Bone marrow (tissue), 2 donors: ENCODE results near the gene SETBP1.
A peak's percentile ranks its signal among the peaks of the same experiment; 100 is the strongest.

Source experiments
- DNase-seq, 2 donors: peaks; one replicate each; lab custom pipeline; 2025; lab: John Stamatoyannopoulos, UW

Gene SETBP1

DNA sequence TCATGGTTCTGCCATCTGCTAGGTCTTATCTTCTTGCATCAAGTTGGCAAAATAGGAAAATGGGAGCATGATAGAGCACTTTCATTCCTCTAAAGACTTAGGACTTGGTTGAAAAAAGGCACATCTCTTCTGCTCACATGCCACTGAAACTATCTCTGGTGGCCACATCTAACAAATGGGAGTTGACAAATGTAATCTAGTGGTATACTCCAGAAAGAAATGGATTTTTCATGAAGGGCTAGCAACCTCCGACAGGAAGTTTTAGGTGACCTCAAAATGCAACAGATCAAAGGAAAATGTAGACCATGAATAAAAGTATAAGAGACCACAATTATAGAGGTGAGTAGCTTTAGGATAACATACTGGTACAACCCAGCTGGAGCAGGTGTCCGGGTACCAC lies 224.1 kb downstream of the SETBP1 start:
- DNase-seq = no peak

DNA sequence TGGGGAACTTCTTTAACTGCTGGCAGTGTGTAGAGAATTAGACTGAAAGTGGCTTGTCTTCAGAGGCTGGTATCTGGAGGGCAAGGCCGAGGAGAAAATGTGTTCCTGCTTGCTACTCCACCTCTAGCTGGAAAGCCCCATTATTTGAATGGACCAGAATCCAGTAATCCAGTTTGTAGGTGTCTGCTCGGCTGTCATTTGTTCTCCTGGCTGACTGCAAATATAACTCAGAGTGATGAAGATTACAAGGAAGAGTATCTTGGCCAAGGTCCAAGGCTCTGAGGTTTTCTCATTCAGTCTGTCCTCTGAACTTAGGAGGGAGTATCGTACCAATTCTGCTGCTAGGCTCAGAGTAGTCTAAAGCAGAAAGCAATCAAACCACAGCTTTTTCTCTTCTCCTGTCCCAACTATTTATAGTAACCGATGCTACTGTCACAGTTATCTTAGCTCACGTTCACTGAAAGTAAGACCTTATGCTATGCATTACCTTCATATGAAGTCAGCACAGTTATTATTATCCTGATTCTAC lies 228.6 kb downstream of the SETBP1 start:
- DNase-seq = peak in 1 of 2 donors; percentile 5

DNA sequence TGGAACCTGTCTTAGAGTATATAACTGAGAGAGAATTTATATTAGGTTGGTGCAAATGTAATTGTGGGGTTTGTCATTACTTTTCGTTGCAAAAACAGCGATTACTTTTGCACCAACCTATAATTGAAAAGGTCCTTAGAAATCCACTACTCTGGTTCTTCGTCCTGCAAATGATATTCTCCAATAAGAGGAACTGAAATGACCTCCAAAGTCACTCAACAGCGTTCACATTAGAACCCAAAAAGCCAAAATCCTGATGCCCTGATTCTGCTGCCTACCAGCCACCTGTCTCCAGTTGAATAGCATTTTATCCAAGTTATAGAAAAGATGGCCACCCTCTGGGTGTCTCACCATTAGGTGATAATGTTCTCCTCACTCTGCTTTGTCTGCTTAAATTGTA lies 230.6 kb downstream of the SETBP1 start:
- DNase-seq = no peak

DNA sequence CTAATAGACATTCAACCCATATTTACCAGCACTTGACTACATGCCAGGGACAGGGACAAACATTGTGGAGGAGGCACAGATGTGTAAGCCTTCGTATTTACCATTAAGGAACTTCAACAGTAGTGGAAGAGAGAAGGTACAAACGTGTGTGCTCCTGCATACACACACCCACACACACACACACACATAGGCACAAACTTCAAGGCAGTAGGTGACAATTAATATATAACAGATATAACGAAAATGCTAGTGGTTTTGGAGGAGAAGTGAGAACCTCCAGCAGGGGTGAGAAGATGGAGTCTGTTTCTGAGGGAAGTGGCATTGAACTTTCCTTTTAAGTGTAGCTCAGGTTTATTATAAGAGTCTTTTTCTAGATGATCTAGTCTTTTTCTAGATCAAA lies 231.1 kb downstream of the SETBP1 start:
- DNase-seq = no peak

DNA sequence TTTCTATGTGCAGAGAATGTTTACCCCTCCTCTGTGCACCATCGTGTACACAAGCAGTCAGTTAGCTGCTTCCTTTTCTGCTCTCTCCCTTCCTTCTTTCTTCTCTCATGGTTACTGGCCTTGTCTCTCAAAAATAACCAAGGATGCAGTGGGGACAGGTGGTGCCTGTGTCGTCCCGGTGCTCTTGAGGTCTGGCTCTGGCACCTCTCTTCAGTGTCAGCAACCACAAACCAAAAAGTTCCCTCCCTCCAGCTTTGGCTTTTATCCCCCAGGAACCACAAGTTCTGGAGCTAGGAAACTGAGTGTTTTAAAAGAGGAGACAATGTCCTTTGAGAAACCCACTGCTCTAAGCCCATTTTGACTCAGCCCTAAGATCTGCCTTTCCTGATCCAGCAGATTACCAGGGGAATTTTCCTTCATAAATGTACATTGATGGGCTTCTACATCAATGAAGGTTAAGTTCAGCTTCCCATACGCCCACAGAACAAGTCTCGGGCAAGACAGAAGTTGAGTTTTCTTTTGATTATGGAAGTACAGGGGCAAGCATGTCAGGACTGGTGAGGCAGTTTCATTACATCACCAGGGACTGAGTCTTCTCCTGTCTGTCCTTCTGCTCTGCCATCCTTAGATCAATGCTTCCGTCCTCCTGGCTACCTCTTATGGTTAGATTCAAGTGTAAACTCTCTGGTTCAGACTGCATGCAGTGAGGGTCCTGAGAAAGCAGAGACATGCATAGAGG lies 232.2 kb downstream of the SETBP1 start:
- no peak for DNase-seq

DNA sequence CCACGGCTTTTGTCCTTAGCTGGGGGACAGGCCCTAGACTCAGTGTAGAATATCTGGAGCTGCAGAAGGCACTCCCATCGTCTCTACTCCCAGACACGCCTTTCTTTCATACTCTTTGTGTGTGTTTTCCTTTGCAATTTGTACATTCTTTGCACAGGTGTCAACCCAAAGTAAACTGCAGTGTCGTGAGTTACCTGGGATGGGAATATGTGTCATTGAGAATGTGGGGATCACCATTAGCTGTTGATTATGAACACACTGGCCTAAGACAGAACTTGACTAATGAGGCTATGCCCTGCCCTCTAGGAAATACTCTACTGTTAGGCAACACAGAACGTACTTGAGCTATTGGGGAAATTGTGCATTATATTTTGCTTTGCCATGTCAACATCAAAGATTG lies 233.3 kb downstream of the SETBP1 start:
- DNase-seq = no peak

DNA sequence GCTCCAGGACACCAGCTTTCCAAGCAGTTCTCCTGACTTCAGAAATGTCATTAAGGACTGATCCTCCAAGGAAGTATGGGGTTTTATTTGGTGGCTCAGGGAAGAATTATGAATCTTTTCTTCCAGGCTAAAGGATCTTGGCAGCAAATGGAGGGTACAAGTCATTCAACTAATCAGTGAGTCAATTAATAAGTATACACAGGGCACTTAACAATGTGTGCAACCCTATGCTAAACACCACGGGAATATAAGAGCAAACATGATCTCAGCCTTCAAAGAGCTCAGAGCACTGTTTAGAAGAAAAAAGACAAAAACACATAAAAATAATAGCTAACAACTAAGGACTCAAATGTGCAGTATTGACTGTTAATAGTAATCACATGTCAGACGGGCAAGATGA lies 234.5 kb downstream of the SETBP1 start:
- no peak for DNase-seq

DNA sequence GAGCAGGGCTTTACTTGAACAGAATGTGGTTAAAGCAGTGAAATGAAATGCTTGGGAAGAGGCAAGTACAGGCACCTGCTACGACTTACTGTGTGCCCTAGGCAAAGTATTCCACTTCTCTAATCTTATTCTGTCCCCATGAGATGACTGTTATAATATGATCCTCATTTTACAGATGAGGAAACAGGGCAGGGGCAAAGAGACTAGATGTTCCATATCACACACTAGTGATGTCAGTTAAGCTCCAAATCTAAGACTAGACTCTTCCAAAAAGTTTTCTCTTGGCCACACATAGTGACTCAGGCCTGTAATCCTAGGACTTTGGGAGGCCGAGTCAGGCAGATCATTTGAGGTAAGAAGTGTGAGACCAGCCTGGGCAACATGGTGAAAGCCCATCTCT lies 235.0 kb downstream of the SETBP1 start:
- no peak for DNase-seq

DNA sequence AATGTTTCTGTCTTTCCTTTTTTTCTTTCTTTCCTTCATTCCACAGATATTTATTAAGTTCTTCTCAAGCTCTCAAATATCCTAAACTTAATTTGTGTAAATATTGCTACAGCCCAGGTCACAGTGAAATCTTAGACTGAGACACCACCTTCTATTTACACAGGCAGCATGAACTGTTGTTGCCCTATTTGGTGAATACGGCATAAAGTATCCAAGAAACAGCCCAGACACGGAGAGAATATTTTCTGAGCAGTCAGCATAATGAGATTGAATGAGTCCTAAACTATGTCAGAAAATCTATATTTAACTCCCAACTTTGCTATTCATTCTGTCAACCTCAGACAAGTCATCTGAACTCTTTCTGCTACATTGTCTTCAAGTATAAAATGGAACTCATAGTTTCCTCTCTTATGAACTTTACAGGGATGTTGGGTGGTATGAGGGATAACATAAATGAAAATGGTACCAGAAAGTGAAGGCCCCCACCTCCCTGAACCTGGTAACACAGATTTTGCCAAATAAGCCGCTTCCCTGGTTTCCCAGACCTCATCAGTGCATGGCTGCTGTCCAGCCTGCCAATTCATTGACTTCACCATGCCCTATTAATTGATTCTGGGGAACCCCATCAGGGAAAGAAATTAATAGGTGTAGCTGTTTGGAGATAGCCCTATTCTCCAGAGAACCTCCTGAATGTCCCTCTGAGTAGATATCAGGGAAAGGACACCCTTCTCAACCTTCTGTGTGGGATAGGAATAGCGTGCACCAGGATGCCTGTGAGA lies 235.9 kb downstream of the SETBP1 start:
- no peak for DNase-seq

DNA sequence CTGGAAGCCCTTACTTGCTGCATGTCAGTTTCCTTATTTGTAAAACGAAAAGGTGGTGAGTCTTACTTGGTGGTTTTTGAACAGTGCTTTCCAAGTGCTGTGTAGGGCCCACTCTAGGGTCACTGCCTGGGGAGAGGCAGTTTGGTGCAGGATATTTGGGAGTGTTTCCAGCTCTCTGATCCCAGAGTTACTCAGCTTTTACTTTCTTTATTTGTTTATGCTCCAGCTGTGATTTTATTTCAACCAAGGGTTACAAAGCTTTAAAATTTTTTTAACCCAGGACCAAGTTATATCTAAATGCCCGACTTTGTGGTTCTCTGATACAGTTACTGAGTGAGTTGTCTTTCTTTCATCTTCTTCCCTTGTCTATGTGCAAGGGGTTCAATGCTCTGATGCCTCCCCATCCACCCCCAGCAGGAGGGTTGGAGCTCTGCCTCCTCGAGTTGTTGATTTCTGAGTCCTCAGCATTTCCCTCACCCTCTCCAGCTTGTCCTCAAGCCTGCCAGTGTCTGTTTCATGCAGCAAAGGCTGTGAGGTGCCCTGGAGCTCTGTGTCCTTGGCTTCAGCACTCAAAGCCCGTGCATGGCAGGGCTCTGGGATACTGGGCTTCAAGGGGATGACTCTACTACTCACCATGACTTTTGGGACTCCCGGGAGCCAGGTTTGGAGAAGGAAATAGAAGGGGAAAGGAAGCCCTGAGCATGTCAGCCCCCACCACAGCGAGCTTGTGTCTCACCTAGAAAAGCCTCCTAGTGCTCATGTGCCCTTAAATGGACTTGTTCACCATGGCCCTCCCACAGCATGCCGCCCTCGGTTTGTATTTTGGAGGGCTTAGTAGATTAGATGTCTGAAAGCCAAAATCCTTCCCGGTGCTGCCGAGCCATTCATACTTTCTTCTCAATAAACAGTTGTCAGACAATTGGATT lies 236.8 kb downstream of the SETBP1 start:
- no peak for DNase-seq

DNA sequence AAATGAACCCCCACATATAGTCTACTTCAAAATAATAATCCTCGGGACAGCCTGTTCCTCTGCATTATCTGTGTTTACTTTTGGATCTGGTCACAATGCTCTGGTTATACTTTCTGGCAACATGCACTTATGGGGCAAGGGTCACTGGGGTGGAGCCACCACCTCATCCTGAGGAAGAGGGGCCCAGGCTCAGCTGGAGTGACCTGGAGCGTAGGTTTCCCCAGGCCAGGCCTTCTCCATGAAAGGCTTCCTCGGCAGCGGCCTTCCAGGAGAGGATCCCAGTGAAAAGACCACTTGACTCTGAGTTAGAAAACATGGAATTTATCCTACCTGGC lies 237.4 kb downstream of the SETBP1 start:
- DNase-seq = no peak

DNA sequence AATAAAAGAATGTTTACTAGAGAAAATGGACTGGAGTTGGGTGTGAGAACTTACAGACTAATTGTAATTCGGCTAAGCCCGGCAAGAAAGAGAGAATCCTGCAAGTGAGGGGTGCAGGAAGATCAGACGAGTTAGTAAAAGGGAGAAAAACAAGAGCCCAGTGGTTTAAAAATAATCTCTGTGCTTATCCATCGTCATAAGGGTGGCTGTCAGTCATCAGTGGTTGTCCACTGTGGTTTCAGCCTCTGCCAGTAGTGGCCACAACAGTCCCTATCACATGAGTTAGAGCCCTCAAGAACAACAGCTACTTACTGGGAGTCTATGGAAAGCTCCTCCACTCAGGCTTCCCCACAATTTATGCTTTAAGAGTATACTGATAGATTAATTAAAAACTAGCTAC lies 239.8 kb downstream of the SETBP1 start:
- no peak for DNase-seq

DNA sequence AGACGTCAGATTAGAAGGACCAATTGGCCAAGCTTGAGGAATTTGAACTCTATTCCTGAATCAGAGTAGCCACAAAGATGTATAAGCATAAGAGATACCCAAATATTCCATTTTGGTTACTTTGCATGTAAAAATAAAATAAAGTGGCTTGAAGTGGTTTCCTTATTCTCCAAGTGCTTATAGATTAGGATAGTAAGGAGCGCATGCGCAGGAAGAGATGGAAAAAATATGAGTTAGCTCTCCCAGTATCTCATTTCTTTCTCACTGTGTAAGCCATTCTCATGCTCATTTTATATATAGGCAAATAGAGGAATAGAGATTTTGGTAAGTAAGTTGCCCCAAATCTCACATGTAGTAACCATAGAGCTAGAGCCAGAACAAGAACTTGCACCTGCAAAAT lies 241.3 kb downstream of the SETBP1 start:
- DNase-seq = no peak

DNA sequence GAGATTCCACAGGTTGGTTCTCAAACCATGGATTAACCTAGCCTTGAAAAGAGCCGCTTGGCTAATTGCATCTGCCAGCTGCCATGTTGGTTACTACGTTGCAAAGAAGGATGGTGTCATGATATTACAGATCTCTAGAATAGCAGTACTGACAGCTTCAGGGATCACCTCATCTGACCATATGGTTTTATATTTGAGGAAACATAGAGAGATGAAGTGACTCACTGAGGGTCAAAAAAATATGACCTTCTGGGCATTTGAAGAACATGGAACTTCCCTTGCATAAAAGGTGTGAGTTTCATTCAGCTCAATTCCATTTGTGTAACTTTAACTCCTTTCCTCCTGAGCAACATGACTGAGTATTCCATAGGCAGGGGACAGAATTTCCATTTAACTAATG lies 242.3 kb downstream of the SETBP1 start:
- no peak for DNase-seq

DNA sequence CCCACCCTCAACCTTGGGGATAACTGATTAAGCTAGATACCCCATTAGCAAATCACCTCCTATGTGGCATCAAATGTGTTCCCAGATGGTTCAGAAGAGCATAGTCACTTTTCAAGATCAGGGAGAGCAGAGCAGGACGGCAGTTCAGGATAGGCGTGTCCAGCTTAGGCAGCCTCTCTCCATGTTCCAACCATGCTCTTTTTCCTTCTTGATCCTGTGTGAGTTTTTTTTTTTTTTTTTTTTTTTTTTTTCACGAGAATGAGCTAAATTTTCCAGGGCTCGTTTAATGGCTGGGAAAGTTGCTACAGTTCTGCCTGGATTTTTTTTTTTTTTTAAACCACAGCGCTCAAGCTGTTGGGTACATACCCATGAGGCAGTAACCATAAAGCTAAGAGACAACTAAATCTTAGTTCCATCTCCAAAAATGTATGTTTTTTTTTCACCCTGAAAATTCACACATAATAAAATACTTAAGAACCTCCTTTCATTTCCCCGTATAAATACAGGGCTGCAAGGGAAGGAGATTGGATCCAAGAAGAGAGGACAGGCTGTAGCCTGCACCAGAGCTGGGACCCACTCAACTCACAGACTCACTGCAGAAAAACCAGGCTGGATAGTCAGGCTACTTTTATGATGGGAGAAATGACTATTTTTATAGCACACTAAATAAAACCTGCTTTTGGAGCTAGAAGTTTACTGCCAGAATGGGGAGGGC lies 244.3 kb downstream of the SETBP1 start:
- no peak for DNase-seq

DNA sequence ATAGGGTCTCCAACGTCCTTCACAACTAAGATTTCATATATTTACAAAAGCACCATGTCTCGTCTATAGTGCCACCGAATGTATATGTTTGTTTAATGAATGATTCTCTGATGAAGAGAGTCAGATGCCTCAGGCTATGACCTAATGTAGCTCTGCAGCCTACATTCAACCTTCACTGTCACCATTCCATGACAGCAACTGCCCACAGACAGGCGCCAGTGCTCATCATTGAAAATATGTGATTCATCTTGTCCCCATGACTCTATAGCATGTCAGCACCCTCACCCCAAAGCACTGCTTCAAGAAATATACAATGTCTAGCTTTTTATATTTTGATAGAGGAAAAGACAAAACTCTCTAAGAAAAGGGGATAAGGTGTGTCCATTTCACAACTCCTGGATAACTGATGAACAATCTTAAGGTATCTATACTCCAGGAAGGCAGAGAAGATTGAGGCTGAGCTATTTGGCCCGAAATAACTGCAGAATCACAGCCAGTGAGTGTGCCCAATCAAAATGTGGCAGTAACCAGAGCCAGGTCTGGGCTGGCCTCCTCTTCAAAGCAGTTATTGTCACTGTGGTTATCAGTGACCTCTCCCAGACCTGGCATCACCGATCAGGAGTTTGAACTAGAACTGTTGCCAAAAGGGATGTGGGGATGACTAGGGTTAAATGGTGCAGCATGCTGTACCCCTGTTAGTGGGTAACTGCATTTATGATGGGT lies 246.6 kb downstream of the SETBP1 start:
- DNase-seq = no peak

DNA sequence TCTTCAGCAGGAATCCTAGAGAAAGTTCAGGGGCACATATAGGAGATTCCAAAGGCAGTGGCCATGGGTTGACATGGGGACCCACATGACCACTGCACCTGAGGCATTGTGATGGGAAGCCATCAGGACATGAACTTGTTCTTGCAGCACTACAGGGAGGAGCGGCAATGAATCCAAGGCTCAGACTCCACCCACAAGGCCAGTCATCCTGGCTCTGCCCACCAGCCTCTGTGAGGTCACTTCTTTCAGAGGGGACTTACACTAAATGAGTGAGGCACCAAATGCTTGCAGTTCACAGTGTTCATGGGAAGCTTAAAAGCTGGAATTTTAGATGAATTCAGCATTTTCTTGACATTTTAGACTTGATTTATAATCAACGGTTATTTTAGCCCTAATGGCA lies 254.2 kb downstream of the SETBP1 start:
- DNase-seq = no peak

DNA sequence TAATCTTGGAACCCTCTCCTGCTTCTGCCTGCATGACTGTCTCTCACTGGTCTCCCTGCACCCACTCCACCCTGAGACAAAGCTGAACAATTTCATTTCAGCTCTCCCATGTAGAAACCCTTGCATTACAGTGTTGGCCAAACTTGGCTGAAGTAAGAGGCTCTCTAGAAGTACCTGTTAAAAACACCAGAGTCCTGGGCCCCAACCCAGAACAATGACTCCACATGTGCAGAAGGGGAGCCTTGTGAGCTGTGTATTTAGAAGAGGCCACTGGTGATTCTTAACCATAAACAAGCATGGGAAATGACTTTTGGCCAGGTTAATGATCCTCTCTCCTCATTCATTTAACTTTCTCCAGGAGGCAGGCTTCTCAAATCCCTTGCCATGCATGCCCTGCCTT lies 254.8 kb downstream of the SETBP1 start:
- DNase-seq = no peak

DNA sequence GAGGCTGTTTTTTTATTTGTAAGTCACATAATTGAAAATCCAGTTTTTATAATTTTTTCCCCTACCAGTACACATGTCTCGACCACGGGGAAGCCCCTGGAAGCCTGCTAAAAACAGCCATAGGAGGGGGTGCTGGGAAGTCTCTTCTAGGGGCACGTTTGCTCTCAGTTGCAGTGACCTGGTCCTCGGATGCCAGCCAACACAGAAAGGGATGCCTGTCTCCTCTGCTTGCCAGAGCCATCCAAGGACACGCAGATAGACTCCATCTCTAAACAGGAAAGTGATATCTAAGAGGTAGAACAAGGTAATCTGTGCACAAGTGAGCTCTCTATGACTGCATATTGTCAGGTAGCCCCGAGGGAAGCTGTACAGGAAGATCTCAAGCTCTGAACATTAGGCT lies 255.8 kb downstream of the SETBP1 start:
- DNase-seq = no peak

DNA sequence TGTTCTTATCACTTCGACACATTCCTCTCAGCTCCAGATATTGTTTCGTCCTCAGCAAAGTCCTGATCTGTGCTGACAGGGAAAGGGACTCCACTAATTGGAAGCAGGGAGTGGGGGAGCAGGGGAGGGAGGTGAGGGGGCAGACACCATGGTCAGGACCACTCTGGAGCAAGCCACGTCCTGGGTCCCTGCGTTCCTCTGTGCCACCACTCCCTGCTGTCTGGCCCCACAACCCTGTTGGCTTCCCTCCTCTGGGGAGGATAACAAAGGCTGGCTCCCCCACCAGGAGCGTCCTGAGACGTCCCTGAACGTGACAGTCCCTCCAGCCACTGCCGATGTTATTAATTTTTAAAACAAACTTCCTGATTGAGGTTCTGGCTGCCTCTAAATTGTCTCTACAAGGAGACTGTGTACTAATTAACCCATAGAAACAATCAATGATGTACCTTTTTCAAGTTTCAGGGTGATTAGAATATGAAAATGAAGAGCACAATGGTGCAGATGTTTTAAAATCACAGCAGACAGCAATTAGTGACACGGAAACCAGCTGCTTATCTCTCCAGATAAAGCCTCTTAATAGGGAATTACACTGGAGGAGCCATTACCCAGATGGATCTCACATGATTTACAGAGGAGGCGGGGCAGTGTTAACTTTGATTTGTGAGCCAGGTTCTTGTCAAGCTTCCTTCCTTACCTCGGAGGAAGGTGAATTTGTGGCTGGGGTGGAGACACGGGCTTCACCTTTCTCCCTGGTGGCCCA lies 257.5 kb downstream of the SETBP1 start:
- no peak for DNase-seq
